Activated T-cell treated with anti-CD3 and anti-CD28 coated beads, Interleukin-2, amount 50 U/mL, for 4 hours (primary cell): ENCODE measurements around the gene CD83. TPM values are rescaled to one million over a fixed set of nuclear protein-coding genes. Genes with fewer than 3 reads are reported as not detected.
A peak's percentile ranks its signal among the peaks of the same experiment; 100 is the strongest.
"Not testable (repeated sequence)": the region's sequence is repeated elsewhere in the genome, so short reads cannot be mapped to it uniquely, and the experiment has no call there.

Source experiments
- ATAC-seq, 2 donors: fragments of 200-7000 bp; cut with Tn5 transposase; one replicate each; pipeline ENCODE4 v1.10.0; 2021
- DNase-seq: peaks from one replicate; pipeline ENCODE4 v3.0.0-alpha.2; 2020
- H3K27me3 Mint-ChIP-seq: one replicate; pipeline ENCODE4 v1.8.0; 2021; ENCODE audit warnings: low read depth, mixed read lengths
- H3K36me3 Mint-ChIP-seq: one replicate; pipeline ENCODE4 v1.8.0; 2022; ENCODE audit warnings: mixed read lengths; ENCODE audit not compliant: insufficient read depth
- H3K4me1 Mint-ChIP-seq: one replicate; pipeline ENCODE4 v1.8.0; 2021; ENCODE audit warnings: low read depth, mixed read lengths
- H3K4me3 Mint-ChIP-seq: one replicate; pipeline ENCODE4 v1.8.0; 2021; ENCODE audit warnings: mild to moderate bottlenecking, moderate library complexity, mixed read lengths
- H3K9me3 Mint-ChIP-seq: one replicate; pipeline ENCODE4 v1.8.0; 2021; ENCODE audit warnings: mixed read lengths
- total RNA-seq, 3 donors: library from RNA; stranded (reverse); gene quantifications; one replicate each; pipeline ENCODE4 v1.2.1, GENCODE V29; 2021

Gene CD83
- total RNA-seq, 3 donors from 2014 or later, result 27.4 to 49.8 (median 27.5) TPM

GRCh38 chr6:14141351-14142062, 23.9 kb downstream of the CD83 start:
- ATAC-seq (no peak), DNase-seq (no peak)
- no peaks in the 10 kb centered on the region for H3K9me3 Mint-ChIP-seq
- no peaks in the 10 kb centered on the region for H3K27me3 Mint-ChIP-seq
- H3K4me1 Mint-ChIP-seq, result peaks cover 6% of the 10 kb centered on the region
- no peak overlapping the region for H3K4me3 Mint-ChIP-seq
- H3K36me3 Mint-ChIP-seq, result no peaks in the 10 kb centered on the region

DNA sequence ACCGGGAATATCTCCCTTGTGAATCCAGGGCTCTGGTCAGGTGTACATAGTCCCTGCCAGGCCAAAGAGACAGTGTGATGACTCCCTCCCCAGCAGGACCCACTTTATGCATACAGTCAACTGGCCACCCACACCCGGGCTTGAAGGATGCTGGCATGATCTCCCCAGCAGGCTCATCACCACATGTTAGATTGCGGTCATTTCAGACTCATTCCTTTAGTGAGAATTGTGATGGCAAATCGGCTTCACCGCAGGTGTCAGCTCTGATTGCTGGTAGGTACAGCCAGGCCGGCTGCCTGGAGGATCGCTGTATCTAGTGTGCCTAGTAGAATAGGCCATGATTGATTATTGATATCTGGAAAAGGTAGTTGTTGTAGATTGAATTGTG, 24.5 kb downstream of the CD83 start:
- H3K9me3 Mint-ChIP-seq, result no peaks in the 10 kb centered on the region
- DNase-seq (no peak), ATAC-seq (no peak)
- H3K4me1 Mint-ChIP-seq, result peaks cover 6% of the 10 kb centered on the region
- no peaks in the 10 kb centered on the region for H3K27me3 Mint-ChIP-seq
- no peak overlapping the region for H3K4me3 Mint-ChIP-seq
- H3K36me3 Mint-ChIP-seq, result no peaks in the 10 kb centered on the region

GRCh38 chr6:14142511-14143223, 25.1 kb downstream of the CD83 start:
- Mint-ChIP-seq H3K4me1 (peaks cover 6% of the 10 kb centered on the region), H3K9me3 (no peaks in the 10 kb centered on the region), H3K36me3 (no peaks in the 10 kb centered on the region), H3K4me3 (no peak overlapping the region), H3K27me3 (no peaks in the 10 kb centered on the region)
- DNase-seq (no peak), ATAC-seq (no peak)

DNA sequence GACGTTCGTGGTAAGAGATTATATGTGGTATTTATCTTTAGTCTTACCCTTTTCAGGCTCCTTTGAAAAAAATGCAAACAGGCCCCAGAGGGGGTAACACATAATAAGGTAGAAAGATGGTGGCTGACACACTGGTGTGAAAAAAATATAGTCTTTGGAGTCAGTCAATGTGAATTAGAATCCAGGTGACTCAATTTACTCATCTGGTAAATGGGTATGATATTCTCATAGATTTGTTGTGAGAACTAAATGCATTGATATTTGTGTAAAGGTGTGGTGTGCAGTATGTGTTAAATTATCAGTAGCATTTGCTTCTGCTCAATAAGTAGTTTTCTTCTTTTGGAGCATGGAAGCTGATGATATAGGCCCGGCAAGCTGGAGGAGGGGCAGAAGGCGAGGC, 25.7 kb downstream of the CD83 start:
- no peak overlapping the region for H3K4me3 Mint-ChIP-seq
- H3K27me3 Mint-ChIP-seq, result no peaks in the 10 kb centered on the region
- DNase-seq (no peak), ATAC-seq (no peak)
- H3K4me1 Mint-ChIP-seq, result peaks cover 6% of the 10 kb centered on the region
- no peaks in the 10 kb centered on the region for H3K36me3 Mint-ChIP-seq
- H3K9me3 Mint-ChIP-seq, result no peaks in the 10 kb centered on the region

GRCh38 chr6:14144678-14145113, 27.1 kb downstream of the CD83 start:
- Mint-ChIP-seq H3K4me1 (peaks cover 6% of the 10 kb centered on the region), H3K27me3 (no peaks in the 10 kb centered on the region), H3K36me3 (no peaks in the 10 kb centered on the region), H3K4me3 (no peak overlapping the region), H3K9me3 (no peaks in the 10 kb centered on the region)
- DNase-seq (peak; percentile 70), ATAC-seq (peak; percentile 84 to 96)

GRCh38 chr6:14146506-14147096, 29.0 kb downstream of the CD83 start:
- H3K4me3 Mint-ChIP-seq, result no peak overlapping the region
- ATAC-seq, result no peak
- no peaks in the 10 kb centered on the region for H3K27me3 Mint-ChIP-seq
- no peaks in the 10 kb centered on the region for H3K9me3 Mint-ChIP-seq
- H3K4me1 Mint-ChIP-seq, result peaks cover 6% of the 10 kb centered on the region
- DNase-seq, result no peak
- no peaks in the 10 kb centered on the region for H3K36me3 Mint-ChIP-seq

DNA sequence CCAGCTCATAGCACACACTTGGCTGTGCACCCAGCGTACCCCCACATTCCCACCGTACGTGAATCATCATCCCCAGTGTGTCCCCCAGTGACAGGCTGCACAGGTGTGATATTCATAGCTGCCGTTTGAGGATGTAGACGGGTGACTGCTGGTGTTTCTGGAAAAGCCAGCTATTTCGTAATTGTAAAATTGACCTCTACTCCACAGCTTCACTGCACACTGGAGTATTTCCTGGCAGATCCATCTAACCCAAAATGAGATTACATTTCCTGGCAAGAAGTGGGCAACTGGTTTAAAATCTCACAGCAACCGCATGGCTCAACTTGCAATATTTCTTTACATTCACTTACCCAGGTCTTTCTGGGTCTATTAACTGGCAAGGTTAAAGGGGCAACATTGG, 30.3 kb downstream of the CD83 start:
- no peaks in the 10 kb centered on the region for H3K36me3 Mint-ChIP-seq
- no peak overlapping the region for H3K4me3 Mint-ChIP-seq
- H3K27me3 Mint-ChIP-seq, result no peaks in the 10 kb centered on the region
- no peak for DNase-seq
- ATAC-seq, result no peak
- no peaks in the 10 kb centered on the region for H3K9me3 Mint-ChIP-seq
- peaks cover 6% of the 10 kb centered on the region for H3K4me1 Mint-ChIP-seq

GRCh38 chr6:14148471-14148870, 30.9 kb downstream of the CD83 start:
- ATAC-seq (no peak), DNase-seq (no peak)
- H3K9me3 Mint-ChIP-seq, result no peaks in the 10 kb centered on the region
- H3K36me3 Mint-ChIP-seq, result no peaks in the 10 kb centered on the region
- no peaks in the 10 kb centered on the region for H3K27me3 Mint-ChIP-seq
- H3K4me3 Mint-ChIP-seq, result no peak overlapping the region
- peaks cover 6% of the 10 kb centered on the region for H3K4me1 Mint-ChIP-seq

- DNase-seq, result no peak
- no peak for ATAC-seq
- H3K27me3 Mint-ChIP-seq, result no peaks in the 10 kb centered on the region
- no peaks in the 10 kb centered on the region for H3K36me3 Mint-ChIP-seq
- H3K4me3 Mint-ChIP-seq, result no peak overlapping the region
- H3K4me1 Mint-ChIP-seq, result peaks cover 6% of the 10 kb centered on the region
- no peaks in the 10 kb centered on the region for H3K9me3 Mint-ChIP-seq
Observed at GRCh38 chr6:14149053-14149738, 31.6 kb downstream of the CD83 start.

- Mint-ChIP-seq H3K4me1 (peaks cover 1% of the 10 kb centered on the region), H3K4me3 (no peak overlapping the region), H3K27me3 (no peaks in the 10 kb centered on the region), H3K9me3 (no peaks in the 10 kb centered on the region), H3K36me3 (no peaks in the 10 kb centered on the region)
- ATAC-seq (no peak), DNase-seq (no peak)
Observed at GRCh38 chr6:14149739-14150130, 32.2 kb downstream of the CD83 start.

- not testable (repeated sequence) for H3K9me3 Mint-ChIP-seq, DNase-seq, H3K4me3 Mint-ChIP-seq, H3K36me3 Mint-ChIP-seq, H3K27me3 Mint-ChIP-seq, ATAC-seq, H3K4me1 Mint-ChIP-seq
Observed at GRCh38 chr6:14151300-14151699, 33.7 kb downstream of the CD83 start.

DNA sequence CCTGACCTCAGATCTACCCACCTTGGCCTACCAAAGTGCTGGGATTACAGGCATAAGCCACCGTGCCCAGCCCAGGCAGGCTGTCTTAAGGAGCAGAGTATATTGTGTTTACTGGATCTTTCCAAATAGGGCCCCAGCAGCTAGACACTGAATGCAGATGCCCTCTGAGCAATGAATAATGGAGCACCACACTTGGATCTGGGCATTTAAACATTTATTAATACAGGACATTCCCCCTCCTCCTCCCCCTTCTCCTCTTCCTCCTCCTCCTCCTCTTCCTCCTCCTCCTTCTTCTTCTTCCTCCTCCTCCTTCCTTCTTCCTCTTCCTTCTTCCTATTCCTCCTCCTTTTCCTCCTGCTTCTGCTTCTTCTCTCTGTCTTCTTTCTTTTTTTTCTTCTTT, 34.2 kb downstream of the CD83 start:
- Mint-ChIP-seq H3K9me3 (no peaks in the 10 kb centered on the region), H3K27me3 (no peaks in the 10 kb centered on the region), H3K36me3 (no peaks in the 10 kb centered on the region), H3K4me1 (no peaks in the 10 kb centered on the region), H3K4me3 (no peak overlapping the region)
- ATAC-seq (no peak), DNase-seq (no peak)

DNA sequence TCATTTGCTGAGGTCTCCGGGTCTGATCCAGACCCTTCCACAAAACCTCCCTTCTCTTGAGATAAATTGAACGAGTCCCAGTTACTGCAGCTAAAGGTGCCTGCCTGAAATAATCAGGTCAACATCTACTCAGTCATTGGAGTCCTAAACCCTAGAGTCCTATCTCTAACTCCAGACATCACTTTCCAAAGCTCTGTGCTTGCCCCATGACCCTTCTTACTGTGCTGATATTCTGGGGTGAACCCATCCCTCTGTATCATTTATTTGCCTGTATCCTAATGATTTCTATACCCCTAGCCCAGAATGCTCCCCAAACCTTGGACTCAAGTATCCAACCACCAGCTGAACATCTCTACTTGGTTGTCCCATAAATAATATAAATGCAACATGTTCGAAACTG, 35.7 kb downstream of the CD83 start:
- Mint-ChIP-seq H3K27me3 (no peaks in the 10 kb centered on the region), H3K4me3 (no peak overlapping the region), H3K9me3 (no peaks in the 10 kb centered on the region), H3K36me3 (no peaks in the 10 kb centered on the region), H3K4me1 (no peaks in the 10 kb centered on the region)
- DNase-seq (no peak), ATAC-seq (no peak)

GRCh38 chr6:14159090-14159489, 41.5 kb downstream of the CD83 start:
- ATAC-seq (no peak), DNase-seq (no peak)
- Mint-ChIP-seq H3K4me3 (no peak overlapping the region), H3K9me3 (no peaks in the 10 kb centered on the region), H3K27me3 (peaks cover 6% of the 10 kb centered on the region), H3K4me1 (no peaks in the 10 kb centered on the region), H3K36me3 (peaks cover 2% of the 10 kb centered on the region)
